ENCODE results near the gene CCDC178.

CCDC178 gene

DNA sequence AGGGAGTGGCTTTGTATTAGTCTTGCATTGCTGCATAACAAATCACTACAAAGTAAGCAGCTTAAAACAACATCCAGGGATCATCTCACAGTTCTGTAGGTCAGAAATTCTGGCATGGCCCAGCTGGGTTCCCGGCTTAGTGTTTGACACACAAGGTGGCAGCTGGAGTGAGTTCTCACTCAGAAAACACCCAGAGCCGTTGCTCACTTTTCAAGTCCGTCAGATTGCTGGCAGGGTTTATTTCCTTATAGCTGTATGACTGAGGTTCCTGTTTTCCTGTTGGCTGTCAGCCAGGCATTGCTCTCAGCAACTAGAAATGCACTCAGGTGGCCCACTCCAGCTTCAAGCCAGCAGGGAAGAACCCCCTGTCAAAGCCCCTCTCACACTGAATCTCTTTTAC is 324.1 kb downstream of the CCDC178 start:
- Histone ChIP-seq H3F3A (ENCODE audit: insufficient read depth) (no peaks in the 10 kb centered on the region), H3K9me3 (ENCODE audit: insufficient read depth, low read length) (no peaks in the 10 kb centered on the region), H3K4me2 (ENCODE audit: low read depth, low read length, poor library complexity, severe bottlenecking) (no peak overlapping the region), H3K36me3 (ENCODE audit: low read length) (no peaks in the 10 kb centered on the region), H4K20me1 (ENCODE audit: low read depth, low read length) (no peaks in the 10 kb centered on the region), H3K27me3 (ENCODE audit: low read length) (no peaks in the 10 kb centered on the region), H3K9ac (ENCODE audit: low read length) (no peak overlapping the region), H3K27ac (ENCODE audit: low read depth, low read length) (no peak overlapping the region), H2AFZ (ENCODE audit: low read depth, low read length, severe bottlenecking) (no peak overlapping the region), H3K9me2 (replicated peaks; ENCODE audit: insufficient read depth, low read length) (no peaks in the 10 kb centered on the region), H3K79me2 (ENCODE audit: insufficient read depth, low read length) (no peaks in the 10 kb centered on the region), H3K4me3 (ENCODE audit: insufficient read depth, low read length, poor library complexity, severe bottlenecking) (no peak overlapping the region)
- TF ChIP-seq, protein P1, sequence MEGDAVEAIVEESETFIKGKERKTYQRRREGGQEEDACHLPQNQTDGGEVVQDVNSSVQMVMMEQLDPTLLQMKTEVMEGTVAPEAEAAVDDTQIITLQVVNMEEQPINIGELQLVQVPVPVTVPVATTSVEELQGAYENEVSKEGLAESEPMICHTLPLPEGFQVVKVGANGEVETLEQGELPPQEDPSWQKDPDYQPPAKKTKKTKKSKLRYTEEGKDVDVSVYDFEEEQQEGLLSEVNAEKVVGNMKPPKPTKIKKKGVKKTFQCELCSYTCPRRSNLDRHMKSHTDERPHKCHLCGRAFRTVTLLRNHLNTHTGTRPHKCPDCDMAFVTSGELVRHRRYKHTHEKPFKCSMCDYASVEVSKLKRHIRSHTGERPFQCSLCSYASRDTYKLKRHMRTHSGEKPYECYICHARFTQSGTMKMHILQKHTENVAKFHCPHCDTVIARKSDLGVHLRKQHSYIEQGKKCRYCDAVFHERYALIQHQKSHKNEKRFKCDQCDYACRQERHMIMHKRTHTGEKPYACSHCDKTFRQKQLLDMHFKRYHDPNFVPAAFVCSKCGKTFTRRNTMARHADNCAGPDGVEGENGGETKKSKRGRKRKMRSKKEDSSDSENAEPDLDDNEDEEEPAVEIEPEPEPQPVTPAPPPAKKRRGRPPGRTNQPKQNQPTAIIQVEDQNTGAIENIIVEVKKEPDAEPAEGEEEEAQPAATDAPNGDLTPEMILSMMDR (IDR thresholded peaks at IDR 0.05; ENCODE audit: insufficient read depth, low read length, poor library complexity, severe bottlenecking): no peak
- no peak for TF ChIP-seq EZH2phosphoT487 (conservative IDR thresholded peaks at IDR 0.05; ENCODE audit: low read length)

DNA sequence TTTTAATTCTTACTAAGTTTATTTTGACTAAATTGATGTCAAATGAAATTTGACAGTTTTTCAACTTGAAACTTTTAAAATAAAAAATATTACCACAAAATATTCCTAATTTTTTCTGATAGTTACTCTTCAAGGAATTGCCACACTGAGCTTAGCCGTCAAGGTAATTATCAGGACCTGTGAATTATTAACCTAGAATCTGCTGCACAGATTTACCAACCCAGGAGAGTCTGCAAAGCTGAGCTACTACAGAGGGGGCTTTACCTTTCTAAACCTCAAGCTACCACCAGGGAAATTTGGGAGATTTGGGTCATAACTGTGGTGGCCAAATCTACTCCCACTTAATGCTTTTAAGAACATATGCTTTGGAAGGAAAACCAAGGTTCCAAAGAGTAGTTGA is 324.6 kb downstream of the CCDC178 start:
- H3K4me3 ChIP-seq (ENCODE audit: insufficient read depth, low read length, poor library complexity, severe bottlenecking): no peak overlapping the region
- H3K27ac ChIP-seq (ENCODE audit: low read depth, low read length): no peak overlapping the region
- no peaks in the 10 kb centered on the region for H3K36me3 ChIP-seq (ENCODE audit: low read length)
- no peaks in the 10 kb centered on the region for H4K20me1 ChIP-seq (ENCODE audit: low read depth, low read length)
- TF ChIP-seq, protein P1 (IDR thresholded peaks at IDR 0.05; ENCODE audit: insufficient read depth, low read length, poor library complexity, severe bottlenecking): no peak
- TF ChIP-seq EZH2phosphoT487 (conservative IDR thresholded peaks at IDR 0.05; ENCODE audit: low read length): no peak
- H3K9me2 ChIP-seq (replicated peaks; ENCODE audit: insufficient read depth, low read length): no peaks in the 10 kb centered on the region
- no peaks in the 10 kb centered on the region for H3K79me2 ChIP-seq (ENCODE audit: insufficient read depth, low read length)
- H3K4me2 ChIP-seq (ENCODE audit: low read depth, low read length, poor library complexity, severe bottlenecking): no peak overlapping the region
- H3K9me3 ChIP-seq (ENCODE audit: insufficient read depth, low read length): no peaks in the 10 kb centered on the region
- no peak overlapping the region for H2AFZ ChIP-seq (ENCODE audit: low read depth, low read length, severe bottlenecking)
- no peak overlapping the region for H3K9ac ChIP-seq (ENCODE audit: low read length)
- H3F3A ChIP-seq (ENCODE audit: insufficient read depth): no peaks in the 10 kb centered on the region
- no peaks in the 10 kb centered on the region for H3K27me3 ChIP-seq (ENCODE audit: low read length)

DNA sequence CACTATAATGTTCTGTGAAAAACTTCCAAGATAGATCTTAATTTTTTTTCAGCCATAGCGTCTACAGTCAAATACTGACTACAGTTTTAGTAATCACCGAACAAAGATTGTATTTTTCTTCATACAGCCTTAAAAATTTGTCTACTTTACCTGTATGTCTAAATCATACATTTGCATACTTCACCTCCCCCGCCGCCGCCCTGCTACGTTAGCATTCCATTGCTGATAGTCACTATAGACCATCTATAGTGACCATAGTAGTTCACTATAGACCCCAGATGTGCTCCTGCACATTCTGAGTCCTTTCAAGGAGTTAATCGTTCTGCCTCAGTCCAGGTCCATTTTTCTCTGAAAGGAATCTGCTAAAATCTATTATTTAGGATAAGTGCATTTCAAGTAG is 325.0 kb downstream of the CCDC178 start:
- no peaks in the 10 kb centered on the region for H3K79me2 ChIP-seq (ENCODE audit: insufficient read depth, low read length)

More for the DNA sequence above, 325.0 kb downstream of the CCDC178 start:
- no peaks in the 10 kb centered on the region for H3K27me3 ChIP-seq (ENCODE audit: low read length)
- no peak overlapping the region for H3K4me2 ChIP-seq (ENCODE audit: low read depth, low read length, poor library complexity, severe bottlenecking)
- TF ChIP-seq, protein P1 (IDR thresholded peaks at IDR 0.05; ENCODE audit: insufficient read depth, low read length, poor library complexity, severe bottlenecking): no peak
- no peak for TF ChIP-seq EZH2phosphoT487 (conservative IDR thresholded peaks at IDR 0.05; ENCODE audit: low read length)
- H4K20me1 ChIP-seq (ENCODE audit: low read depth, low read length): no peaks in the 10 kb centered on the region
- H3K4me3 ChIP-seq (ENCODE audit: insufficient read depth, low read length, poor library complexity, severe bottlenecking): no peak overlapping the region
- H3K9ac ChIP-seq (ENCODE audit: low read length): no peak overlapping the region
- no peak overlapping the region for H3K27ac ChIP-seq (ENCODE audit: low read depth, low read length)
- H3K9me2 ChIP-seq (replicated peaks; ENCODE audit: insufficient read depth, low read length): no peaks in the 10 kb centered on the region
- no peaks in the 10 kb centered on the region for H3K36me3 ChIP-seq (ENCODE audit: low read length)
- no peak overlapping the region for H2AFZ ChIP-seq (ENCODE audit: low read depth, low read length, severe bottlenecking)
- H3F3A ChIP-seq (ENCODE audit: insufficient read depth): no peaks in the 10 kb centered on the region
- H3K9me3 ChIP-seq (ENCODE audit: insufficient read depth, low read length): no peaks in the 10 kb centered on the region

Measured in SU-DHL-6 (cell line).